ENCODE data around the gene ZNF500. TPM values are rescaled to one million over a fixed set of nuclear protein-coding genes. Genes with fewer than 3 reads are reported as not detected.

Gene ZNF500
- total and polyA plus RNA-seq, 4 donors: 3.0 to 7.4 (median 5.0) TPM

DNA sequence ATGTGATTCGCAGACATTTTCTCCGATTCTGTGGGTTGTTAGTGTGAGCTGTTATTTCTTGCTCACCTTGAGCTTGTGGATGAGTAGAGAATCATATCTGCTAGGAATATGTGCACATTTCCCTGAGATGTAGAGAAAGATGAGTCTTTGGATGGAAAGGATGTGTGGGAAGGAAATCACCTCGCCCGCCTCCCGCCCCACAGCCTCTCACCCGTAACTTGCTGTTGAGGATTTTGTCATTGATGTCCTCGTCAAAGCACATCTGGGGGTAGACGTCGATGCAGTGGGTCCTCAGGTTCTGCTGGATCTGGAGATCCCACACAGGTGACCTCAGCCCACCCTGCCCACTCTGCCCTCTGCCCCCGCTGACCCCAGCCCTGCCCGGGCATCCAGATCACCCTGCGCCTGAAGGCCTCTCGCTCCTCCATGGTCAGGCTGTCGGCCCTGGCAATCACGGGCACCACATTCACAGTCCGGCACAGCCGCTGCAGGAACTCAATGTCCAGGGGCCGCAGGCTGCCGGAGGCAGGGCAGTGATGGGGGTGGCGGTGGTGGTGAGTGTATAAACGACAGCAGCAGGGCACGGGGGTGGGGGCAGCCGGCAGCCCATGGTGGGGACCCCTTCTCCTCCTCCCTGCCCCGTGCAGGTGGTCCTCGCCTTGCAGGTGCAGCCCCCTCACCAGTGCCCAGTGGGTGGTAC, 16.4 kb upstream of the ZNF500 start:
- TF ChIP-seq, protein P1, sequence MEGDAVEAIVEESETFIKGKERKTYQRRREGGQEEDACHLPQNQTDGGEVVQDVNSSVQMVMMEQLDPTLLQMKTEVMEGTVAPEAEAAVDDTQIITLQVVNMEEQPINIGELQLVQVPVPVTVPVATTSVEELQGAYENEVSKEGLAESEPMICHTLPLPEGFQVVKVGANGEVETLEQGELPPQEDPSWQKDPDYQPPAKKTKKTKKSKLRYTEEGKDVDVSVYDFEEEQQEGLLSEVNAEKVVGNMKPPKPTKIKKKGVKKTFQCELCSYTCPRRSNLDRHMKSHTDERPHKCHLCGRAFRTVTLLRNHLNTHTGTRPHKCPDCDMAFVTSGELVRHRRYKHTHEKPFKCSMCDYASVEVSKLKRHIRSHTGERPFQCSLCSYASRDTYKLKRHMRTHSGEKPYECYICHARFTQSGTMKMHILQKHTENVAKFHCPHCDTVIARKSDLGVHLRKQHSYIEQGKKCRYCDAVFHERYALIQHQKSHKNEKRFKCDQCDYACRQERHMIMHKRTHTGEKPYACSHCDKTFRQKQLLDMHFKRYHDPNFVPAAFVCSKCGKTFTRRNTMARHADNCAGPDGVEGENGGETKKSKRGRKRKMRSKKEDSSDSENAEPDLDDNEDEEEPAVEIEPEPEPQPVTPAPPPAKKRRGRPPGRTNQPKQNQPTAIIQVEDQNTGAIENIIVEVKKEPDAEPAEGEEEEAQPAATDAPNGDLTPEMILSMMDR (IDR thresholded peaks at IDR 0.05; ENCODE audit: low read depth, low read length, missing input control): no peak
- TF ChIP-seq GABPA (IDR thresholded peaks at IDR 0.05 in 1 of 2, conservative IDR thresholded peaks at IDR 0.05 in 1 of 2) (no peak), FOXA2 (IDR thresholded peaks at IDR 0.05) (no peak), RXRA (IDR thresholded peaks at IDR 0.05) (no peak)
- TF ChIP-seq, protein P2, sequence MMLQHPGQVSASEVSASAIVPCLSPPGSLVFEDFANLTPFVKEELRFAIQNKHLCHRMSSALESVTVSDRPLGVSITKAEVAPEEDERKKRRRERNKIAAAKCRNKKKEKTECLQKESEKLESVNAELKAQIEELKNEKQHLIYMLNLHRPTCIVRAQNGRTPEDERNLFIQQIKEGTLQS (IDR thresholded peaks at IDR 0.05): no peak
- H3K27ac ChIP-seq (ENCODE audit: low read depth in 1 of 2, low read length in 2 of 2): no peak overlapping the region
- H3K4me1 ChIP-seq (ENCODE audit: control insufficient read depth in 4 of 4, insufficient read depth in 4 of 4, low read length in 3 of 4): peaks cover 0 to 2% (median 2%) of the 10 kb centered on the region in 4 donors
- H3K27me3 ChIP-seq (ENCODE audit: control insufficient read depth in 4 of 4, insufficient read depth in 4 of 4, low read length in 3 of 4): no peaks in the 10 kb centered on the region
- no peak overlapping the region for H3K9ac ChIP-seq (ENCODE audit: low read depth in 1 of 2, low read length in 2 of 2)
- H3K36me3 ChIP-seq (ENCODE audit: control insufficient read depth in 4 of 4, insufficient read depth in 3 of 4, low read depth in 1 of 4, low read length in 3 of 4): no peaks in the 10 kb centered on the region
- H3K9me3 ChIP-seq (ENCODE audit: control insufficient read depth in 4 of 4, low read length in 3 of 4): no peaks in the 10 kb centered on the region
- 92% methylated on average over 25 of the region's 25 CpGs for WGBS
- H3K4me3 ChIP-seq (ENCODE audit: low read depth in 1 of 3, low read length in 3 of 3): no peak overlapping the region
- DNase-seq (ENCODE audit: low spot score): no peak

DNA sequence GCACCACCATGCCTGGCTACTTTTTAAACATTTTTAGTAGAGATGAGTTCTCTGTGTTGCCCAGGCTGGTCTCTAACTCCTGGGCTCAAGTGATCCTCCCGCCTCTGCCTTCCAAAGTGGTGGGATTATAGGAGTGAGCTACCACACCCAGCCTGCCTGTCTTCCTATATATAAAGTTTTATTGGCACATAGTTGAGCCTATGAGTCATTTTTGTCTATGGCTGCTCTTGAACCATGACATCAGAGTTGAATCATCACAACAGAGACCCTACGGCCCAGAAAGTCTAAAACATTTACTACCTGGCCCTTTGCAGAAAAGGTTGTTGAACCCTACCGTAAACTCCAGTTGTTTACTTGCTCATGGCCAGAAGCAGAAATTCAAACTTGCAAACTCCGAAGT, 13.3 kb upstream of the ZNF500 start:
- no peaks in the 10 kb centered on the region for H3K9me3 ChIP-seq (ENCODE audit: control insufficient read depth in 4 of 4, low read length in 3 of 4)
- H3K27ac ChIP-seq (ENCODE audit: low read depth in 1 of 2, low read length in 2 of 2): no peak overlapping the region
- DNase-seq (ENCODE audit: low spot score): no peak
- 57% methylated on average over 4 of the region's 4 CpGs for WGBS
- H3K4me3 ChIP-seq (ENCODE audit: low read depth in 1 of 3, low read length in 3 of 3): no peak overlapping the region
- TF ChIP-seq GABPA (IDR thresholded peaks at IDR 0.05 in 1 of 2, conservative IDR thresholded peaks at IDR 0.05 in 1 of 2) (no peak), HNF4A (conservative IDR thresholded peaks at IDR 0.05) (no peak), FOXA2 (IDR thresholded peaks at IDR 0.05) (no peak), EGR1 (IDR thresholded peaks at IDR 0.05; ENCODE audit: low read depth in 2 of 2) (no peak), HNF4G (IDR thresholded peaks at IDR 0.05) (no peak), NR2F2 (IDR thresholded peaks at IDR 0.05) (no peak), JUND (IDR thresholded peaks at IDR 0.05) (no peak)
- TF ChIP-seq, protein P2 (IDR thresholded peaks at IDR 0.05): no peak
- TF ChIP-seq, protein P3, sequence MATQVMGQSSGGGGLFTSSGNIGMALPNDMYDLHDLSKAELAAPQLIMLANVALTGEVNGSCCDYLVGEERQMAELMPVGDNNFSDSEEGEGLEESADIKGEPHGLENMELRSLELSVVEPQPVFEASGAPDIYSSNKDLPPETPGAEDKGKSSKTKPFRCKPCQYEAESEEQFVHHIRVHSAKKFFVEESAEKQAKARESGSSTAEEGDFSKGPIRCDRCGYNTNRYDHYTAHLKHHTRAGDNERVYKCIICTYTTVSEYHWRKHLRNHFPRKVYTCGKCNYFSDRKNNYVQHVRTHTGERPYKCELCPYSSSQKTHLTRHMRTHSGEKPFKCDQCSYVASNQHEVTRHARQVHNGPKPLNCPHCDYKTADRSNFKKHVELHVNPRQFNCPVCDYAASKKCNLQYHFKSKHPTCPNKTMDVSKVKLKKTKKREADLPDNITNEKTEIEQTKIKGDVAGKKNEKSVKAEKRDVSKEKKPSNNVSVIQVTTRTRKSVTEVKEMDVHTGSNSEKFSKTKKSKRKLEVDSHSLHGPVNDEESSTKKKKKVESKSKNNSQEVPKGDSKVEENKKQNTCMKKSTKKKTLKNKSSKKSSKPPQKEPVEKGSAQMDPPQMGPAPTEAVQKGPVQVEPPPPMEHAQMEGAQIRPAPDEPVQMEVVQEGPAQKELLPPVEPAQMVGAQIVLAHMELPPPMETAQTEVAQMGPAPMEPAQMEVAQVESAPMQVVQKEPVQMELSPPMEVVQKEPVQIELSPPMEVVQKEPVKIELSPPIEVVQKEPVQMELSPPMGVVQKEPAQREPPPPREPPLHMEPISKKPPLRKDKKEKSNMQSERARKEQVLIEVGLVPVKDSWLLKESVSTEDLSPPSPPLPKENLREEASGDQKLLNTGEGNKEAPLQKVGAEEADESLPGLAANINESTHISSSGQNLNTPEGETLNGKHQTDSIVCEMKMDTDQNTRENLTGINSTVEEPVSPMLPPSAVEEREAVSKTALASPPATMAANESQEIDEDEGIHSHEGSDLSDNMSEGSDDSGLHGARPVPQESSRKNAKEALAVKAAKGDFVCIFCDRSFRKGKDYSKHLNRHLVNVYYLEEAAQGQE (IDR thresholded peaks at IDR 0.05): no peak
- TF ChIP-seq, protein P4, sequence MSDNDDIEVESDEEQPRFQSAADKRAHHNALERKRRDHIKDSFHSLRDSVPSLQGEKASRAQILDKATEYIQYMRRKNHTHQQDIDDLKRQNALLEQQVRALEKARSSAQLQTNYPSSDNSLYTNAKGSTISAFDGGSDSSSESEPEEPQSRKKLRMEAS (IDR thresholded peaks at IDR 0.05): no peak
- TF ChIP-seq, protein P1 (IDR thresholded peaks at IDR 0.05; ENCODE audit: low read depth, low read length, missing input control): no peak
- H3K9ac ChIP-seq (ENCODE audit: low read depth in 1 of 2, low read length in 2 of 2): no peak overlapping the region
- H3K4me1 ChIP-seq (ENCODE audit: control insufficient read depth in 4 of 4, insufficient read depth in 4 of 4, low read length in 3 of 4): no peaks in the 10 kb centered on the region
- no peaks in the 10 kb centered on the region for H3K36me3 ChIP-seq (ENCODE audit: control insufficient read depth in 4 of 4, insufficient read depth in 3 of 4, low read depth in 1 of 4, low read length in 3 of 4)
- no peaks in the 10 kb centered on the region for H3K27me3 ChIP-seq (ENCODE audit: control insufficient read depth in 4 of 4, insufficient read depth in 4 of 4, low read length in 3 of 4)
